DMS53 treated with DMSO at 0.1 percent for 48 hours (cell line): ENCODE data around the gene ETFRF1.

Experiments used
- DNase-seq: peaks from one replicate; lab custom pipeline; 2025; ENCODE audit not compliant: unreplicated experiment; lab: John Stamatoyannopoulos, UW

Gene ETFRF1, protein sequence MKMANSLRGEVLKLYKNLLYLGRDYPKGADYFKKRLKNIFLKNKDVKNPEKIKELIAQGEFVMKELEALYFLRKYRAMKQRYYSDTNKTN

DNA sequence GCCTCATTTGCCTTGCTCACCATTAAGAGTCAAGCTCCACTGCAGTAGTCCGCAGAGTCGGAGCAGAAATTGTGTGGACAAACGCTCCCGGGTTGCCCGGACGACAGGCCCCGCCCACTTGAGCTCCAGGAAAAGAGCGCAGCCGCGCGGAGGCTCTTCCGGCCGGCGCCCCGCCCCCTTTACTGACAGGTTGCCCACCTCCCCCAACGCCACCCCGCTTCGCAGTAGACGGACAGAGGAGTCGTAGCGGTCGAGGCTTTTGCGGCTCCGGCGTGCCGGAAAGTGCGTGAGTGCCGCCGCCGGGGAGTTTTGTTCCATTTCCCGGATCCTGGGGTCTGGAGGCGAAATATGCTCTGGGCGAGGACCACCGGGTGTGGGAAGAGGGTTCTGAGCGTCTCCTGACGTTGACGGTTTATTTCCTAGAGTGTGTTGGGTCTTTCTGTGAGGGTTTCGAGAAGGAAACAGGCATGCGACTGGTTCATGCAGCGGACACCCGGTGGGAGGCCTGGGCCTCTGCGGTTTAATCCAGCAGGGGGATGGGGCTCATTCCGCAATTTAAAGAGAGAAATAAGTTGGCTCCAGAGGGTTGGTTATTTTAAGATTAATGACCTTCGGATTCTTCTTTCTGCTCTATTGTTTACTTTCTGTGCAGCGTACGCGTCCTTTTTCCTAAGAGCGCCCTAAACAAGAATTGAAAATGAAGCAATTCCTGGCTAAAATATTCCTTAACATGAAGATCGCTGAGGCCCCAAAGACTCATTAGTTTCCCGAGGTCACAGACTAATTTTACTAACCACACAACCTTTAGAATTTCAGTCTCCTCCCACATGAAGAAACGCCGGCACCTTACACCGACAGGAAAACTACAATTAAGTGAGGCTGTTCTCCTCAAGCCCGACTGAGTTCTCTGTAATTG is at the start of gene ETFRF1, which contains the start of gene DNAI7:
TSS of gene ETFRF1 (plus strand) at position 182 of the 916 bp plus-strand sequence. CDS start 8,720 bp downstream, outside the sequence.
TSS of gene DNAI7 (minus strand) at position 105 of the 916 bp plus-strand sequence. CDS start at position 23, 82 bp downstream.
- DNase-seq, result peak; percentile 100

DNA sequence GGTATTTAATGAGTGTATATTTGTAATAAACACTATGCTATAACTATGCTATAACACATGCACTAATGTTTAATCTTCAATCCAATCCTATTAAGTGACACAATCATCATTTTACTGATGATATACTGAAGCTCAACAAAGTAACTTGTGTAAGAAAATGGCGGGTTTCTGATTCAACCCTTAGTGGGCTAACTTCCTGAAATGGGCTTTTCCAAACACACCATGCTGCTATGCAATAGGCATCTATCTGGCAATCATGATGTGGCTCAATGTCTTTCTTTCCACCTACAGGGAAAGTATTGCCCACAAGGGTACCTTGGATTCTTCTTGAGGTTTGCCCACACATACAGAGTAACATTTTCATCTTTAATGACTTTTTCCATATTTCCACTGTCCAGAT is 48.4 kb upstream of the ETFRF1 start:
- no peak for DNase-seq

- DNase-seq, result peak; percentile 97
Observed at GRCh38 chr12:25151476-25151875, 43.6 kb upstream of the ETFRF1 start.

- no peak for DNase-seq
Observed at GRCh38 chr12:25152055-25152454, 43.0 kb upstream of the ETFRF1 start.

- peak; percentile 100 for DNase-seq
Observed at GRCh38 chr12:25155022-25155576, 39.9 kb upstream of the ETFRF1 start.

GRCh38 chr12:25156061-25156460 is 39.0 kb upstream of the ETFRF1 start:
- no peak for DNase-seq

DNA sequence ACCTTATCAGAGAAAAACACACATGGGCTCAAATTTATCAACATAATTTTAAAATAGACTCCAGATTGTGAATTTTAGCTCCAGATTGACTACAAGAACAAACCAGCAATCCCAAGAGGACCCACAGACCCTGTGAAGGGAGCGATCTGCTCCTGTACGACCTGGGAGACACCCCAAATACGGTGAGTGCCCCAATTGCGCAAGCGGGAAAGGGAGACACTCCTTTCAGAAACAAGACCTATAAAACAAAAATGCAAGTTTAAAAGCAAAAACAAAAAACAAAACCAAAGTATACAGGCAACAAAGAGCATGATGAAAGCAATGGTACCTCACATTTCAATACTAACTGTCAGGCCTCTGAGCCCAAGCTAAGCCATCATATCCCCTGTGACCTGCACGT is 32.2 kb upstream of the ETFRF1 start:
- no peak for DNase-seq

DNA sequence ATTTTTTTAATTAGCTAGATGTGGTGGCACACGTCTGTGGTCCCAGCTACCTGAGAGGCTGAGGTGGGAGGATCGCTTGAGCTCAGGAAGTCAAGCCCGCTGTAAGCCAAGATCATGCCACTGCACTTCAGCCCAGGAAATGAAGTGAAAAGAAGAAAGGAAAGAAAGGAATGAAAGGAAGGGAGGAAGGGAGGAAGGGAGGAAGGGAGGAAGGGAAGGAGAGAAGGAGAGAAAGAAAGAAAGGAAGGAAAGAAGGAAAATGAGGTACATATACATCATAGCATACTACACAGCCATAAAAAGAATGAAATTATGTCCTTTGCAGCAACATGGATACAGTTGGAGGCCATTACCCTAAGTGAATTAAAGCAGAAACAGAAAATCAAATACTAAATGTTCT is 12.3 kb upstream of the ETFRF1 start:
- no peak for DNase-seq

GRCh38 chr12:25184132-25184531 is 10.9 kb upstream of the ETFRF1 start:
- no peak for DNase-seq

DNA sequence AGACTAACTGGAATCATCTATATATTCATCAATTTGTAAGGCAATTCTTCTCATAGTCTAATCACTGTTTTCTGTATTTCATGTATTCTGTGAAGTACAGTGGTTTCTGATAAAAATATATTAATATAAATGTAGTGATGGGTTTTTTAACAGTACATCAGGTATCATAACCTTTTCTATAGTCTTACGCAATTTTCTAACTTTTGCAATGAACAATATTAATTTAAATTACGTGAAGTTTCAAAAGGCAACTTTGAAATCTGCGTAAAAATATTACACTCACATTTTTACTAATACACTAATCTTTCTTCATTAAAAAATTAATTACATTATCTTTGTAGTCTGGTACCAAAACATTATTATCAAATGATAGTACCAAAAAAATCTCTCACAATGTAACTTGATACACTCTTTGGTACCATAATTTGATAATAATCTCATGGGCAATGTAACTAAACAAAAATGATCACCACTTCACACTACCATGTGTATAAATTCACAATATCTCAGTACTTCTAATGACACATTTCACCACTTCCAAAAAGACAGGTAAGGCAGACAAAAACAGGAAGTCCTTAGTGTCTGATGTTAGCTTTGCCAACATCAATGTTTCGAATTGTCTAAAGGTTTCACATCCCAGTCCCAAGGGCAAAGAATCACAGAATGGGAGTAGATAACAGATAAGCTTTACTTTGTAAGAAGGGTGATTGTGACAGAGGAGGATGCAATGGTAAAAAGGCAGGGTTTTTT is 8.8 kb upstream of the ETFRF1 start:
- DNase-seq, result no peak

GRCh38 chr12:25186788-25187402 is 8.1 kb upstream of the ETFRF1 start:
- no peak for DNase-seq

- DNase-seq, result no peak
Observed at GRCh38 chr12:25187781-25188180, 7.3 kb upstream of the ETFRF1 start.

GRCh38 chr12:25189656-25190055 is 5.4 kb upstream of the ETFRF1 start:
- DNase-seq, result no peak

DNA sequence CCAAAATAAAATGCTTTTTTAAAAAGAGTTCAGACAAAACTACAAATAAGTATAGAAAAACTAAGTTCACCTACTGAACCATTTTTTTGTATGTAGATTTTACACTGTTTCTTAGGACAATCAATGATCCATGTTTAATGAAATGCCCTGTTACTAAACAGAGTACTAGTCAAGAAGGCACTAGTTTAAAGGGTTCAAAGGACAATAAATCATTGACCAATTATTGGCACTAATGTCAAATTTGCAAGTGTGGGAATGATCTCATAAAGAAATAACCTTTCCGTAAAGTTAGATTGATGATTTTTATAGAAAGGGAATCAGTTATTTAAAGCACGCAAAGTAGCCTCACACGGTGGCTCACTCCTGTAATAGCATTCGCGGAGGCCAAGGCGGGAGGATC is 4.2 kb upstream of the ETFRF1 start:
- DNase-seq, result no peak

GRCh38 chr12:25194214-25194613 is 823 bp upstream of the ETFRF1 start:
- no peak for DNase-seq

GRCh38 chr12:25194722-25195055 is 348 bp upstream of the ETFRF1 start:
- DNase-seq, result no peak

DNA sequence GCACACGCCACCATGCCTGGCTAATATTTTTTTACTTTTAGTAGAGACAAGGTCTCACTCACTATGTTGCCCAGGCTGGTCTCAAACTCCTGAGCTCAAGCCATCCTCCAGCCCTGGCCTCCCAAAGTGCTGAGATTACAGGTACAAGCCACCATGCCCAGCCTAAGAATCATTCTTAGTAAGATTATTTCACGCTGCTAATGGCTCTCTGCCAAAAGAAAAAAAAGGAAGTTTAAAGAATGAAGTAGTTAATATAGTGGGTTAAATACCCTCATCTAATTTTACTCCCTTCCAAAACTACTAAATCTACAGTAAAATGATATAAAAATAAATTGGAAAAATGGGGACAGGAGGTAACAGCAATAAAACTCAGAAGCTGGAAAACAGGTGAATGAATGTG is 2.6 kb downstream of the ETFRF1 start:
- DNase-seq, result no peak

DNA sequence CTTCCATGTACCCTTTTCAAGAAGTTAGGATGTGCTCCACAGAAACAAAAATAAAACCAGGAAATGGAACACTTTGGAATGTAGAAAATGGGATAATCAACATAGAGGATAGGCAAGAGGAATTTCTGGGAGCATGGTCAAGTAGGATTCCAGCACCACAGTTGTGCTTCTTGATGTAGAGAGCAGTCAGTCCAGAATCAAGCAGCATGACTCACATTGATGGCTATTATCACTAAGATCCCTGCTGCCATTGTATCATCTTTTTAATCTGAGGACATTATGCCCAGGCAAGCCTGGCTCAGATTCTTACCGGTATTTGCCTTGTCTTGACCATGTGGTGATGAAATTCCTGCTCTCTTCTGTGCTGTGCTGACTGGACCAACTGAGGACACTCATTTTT is 5.7 kb downstream of the ETFRF1 start:
- no peak for DNase-seq

GRCh38 chr12:25202137-25202536 is 7.1 kb downstream of the ETFRF1 start:
- no peak for DNase-seq

DNA sequence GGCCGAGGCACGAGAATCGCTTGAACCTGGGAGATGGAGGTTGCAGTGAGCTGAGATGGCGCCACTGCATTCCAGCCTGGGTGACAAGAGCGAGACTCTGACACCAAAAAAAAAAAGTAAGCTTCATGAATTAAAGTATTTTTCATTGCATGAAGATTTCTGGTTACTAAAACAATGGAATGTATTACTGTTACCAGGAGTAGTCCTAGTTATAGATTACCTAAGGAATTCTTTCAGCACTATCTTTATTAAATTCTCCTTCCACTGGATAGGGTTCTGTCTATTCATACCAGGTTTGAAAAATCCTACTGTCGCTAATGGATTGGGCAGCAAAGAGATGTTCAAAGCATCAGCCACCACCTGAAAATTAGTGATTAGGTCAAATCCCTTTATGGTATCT is 12.4 kb downstream of the ETFRF1 start:
- no peak for DNase-seq

GRCh38 chr12:25207846-25208245 is 12.8 kb downstream of the ETFRF1 start:
- DNase-seq, result no peak
